C4-2B (cell line): Measurements from ENCODE around the gene SPATA31E1.
"Not testable (repeated sequence)": the region's sequence is repeated elsewhere in the genome, so short reads cannot be mapped to it uniquely, and the experiment has no call there.

ENCODE experiments used
- CTCF ChIP-seq: fragments of 450-650 bp; conservative IDR thresholded peaks from 2 replicates; pipeline ENCODE4 v1.5.1; 2017; ENCODE audit warnings: mild to moderate bottlenecking
- ZFX ChIP-seq: fragments of 450-650 bp; IDR thresholded peaks from 2 replicates; pipeline ENCODE4 v1.6.1; 2017

DNA sequence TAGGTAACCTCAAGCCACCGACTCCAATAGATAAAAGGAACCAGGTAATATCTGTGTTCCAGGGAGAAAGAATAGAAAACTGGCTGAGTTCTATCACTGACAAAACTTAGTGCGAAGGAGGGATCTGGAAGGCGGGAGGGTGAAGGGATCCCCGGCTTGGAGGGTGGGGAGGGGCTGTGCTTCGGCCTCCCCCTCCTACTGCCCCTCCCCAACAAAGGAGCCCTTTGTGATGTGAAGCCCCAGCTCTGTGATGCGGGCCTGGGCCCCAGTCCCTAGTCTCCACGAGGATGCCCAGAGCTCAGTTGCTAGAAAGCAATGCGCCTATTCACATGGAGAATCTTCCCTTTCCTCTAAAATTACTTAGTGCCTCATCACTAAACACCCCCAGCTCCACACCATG is 35.0 kb downstream of the SPATA31E1 start, which contains the start of gene SPATA31C1:
- TF ChIP-seq CTCF, ZFX: not testable (repeated sequence)
